Tibial nerve (tissue), 4 donors: ENCODE data around the gene CCDC88B. TPM values are rescaled to one million over a fixed set of nuclear protein-coding genes. Genes with fewer than 3 reads are reported as not detected.

Experiments used
- DNase-seq, 2 donors: peaks; one replicate each; pipeline ENCODE4 v3.0.0-alpha.2; 2019; ENCODE audit warnings: low spot score in 2 of 2
- H3K27ac ChIP-seq, 4 donors: fragments of 200-600 bp; sonication (generic) in 3 of 4; one replicate each; pipeline ENCODE4 v1.5.1; 2017 to 2019; ENCODE audit warnings: mild to moderate bottlenecking in 1 of 4
- H3K27me3 ChIP-seq, 2 donors: fragments of 200-600 bp; sonication (generic) in 1 of 2; one replicate each; pipeline versions ENCODE4 v1.5.1 to v1.6.0; 2017 to 2019
- H3K36me3 ChIP-seq, 3 donors: fragments of 200-600 bp; sonication (generic); one replicate each; pipeline ENCODE4 v1.5.1; 2018 to 2019
- H3K4me1 ChIP-seq, 4 donors: fragments of 200-600 bp; sonication (generic) in 3 of 4; one replicate each; pipeline ENCODE4 v1.5.1; 2017 to 2019
- H3K4me3 ChIP-seq, 4 donors: fragments of 200-600 bp; sonication (generic) in 3 of 4; one replicate each; pipeline ENCODE4 v1.5.1; 2017 to 2019; ENCODE audit warnings: mild to moderate bottlenecking in 1 of 4, moderate library complexity in 1 of 4
- H3K9me3 ChIP-seq, 4 donors: fragments of 200-600 bp; sonication (generic) in 3 of 4; one replicate each; pipeline ENCODE4 v1.5.1; 2017 to 2019
- EP300 ChIP-seq, 2 donors: sonication (generic); formaldehyde crosslinking; IDR thresholded peaks; one replicate each; pipeline ENCODE4 v1.6.1; 2017; ENCODE audit warnings: antibody characterized with exemption in 2 of 2, mild to moderate bottlenecking in 1 of 2
- POLR2A ChIP-seq, 2 donors: fragments of 450-650 bp; IDR thresholded peaks; one replicate each; pipeline ENCODE4 v1.6.1; 2017; ENCODE audit warnings: antibody characterized with exemption in 2 of 2, mild to moderate bottlenecking in 2 of 2, moderate library complexity in 2 of 2
- WGBS, 2 donors: methylation state at CpG; one replicate each; pipeline ENCODE4 v1.1.5; 2018; 5-methylcytosine and 5-hydroxymethylcytosine counted together
- total RNA-seq, 4 donors: library from RNA; depleted of rRNA; stranded (reverse); fragments of >200 nt; gene quantifications; one replicate each; pipeline ENCODE4 v1.1.0, GENCODE V29; 2016
- TF ChIP-seq, protein P1 (sequence below), 5 experiments: fragments of 200-600 bp in 3 of 5; fragments of 450-650 bp in 2 of 5; sonication (generic) in 3 of 5; IDR thresholded peaks; one replicate each; pipeline ENCODE4 v1.5.1; 2016 to 2019; ENCODE audit warnings: antibody characterized with exemption in 5 of 5, mild to moderate bottlenecking in 3 of 5, moderate library complexity in 2 of 5

CCDC88B gene
- total RNA-seq, 4 donors from 2014 or later = 6.9 to 48.0 (median 14.4) TPM

DNA sequence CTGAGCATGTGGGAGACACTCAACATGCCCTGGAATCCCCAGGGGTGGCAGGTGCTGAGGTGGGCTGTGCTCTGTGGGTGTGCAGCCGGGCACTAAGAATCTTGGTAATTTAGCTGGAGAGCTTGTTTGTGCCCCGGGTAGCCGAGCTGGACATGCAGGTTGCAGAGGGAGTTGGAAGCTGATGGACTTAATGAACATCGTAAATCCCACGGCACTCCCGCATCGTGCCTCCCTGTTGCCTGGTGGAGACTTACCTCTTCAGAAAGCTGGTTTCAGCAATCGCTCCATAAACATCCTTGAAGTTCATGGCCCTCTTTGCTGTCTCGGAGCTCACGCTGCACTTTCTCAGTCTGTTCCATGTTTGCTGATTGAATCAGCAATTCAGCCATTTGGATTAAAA, 48.9 kb downstream of the CCDC88B start:
- H3K9me3 ChIP-seq = no peaks in the 10 kb centered on the region
- H3K27ac ChIP-seq = no peak overlapping the region
- no peak for DNase-seq
- H3K4me1 ChIP-seq = no peaks in the 10 kb centered on the region
- no peak overlapping the region for H3K4me3 ChIP-seq
- H3K27me3 ChIP-seq = no peaks in the 10 kb centered on the region
- no peak for TF ChIP-seq POLR2A (IDR thresholded peaks at IDR 0.05)
- WGBS, 2 donors = 62 to 64% methylated on average over 10 of the region's 10 CpGs
- H3K36me3 ChIP-seq = no peaks in the 10 kb centered on the region

- no peaks in the 10 kb centered on the region for H3K36me3 ChIP-seq
- DNase-seq = no peak
- TF ChIP-seq, protein P1, sequence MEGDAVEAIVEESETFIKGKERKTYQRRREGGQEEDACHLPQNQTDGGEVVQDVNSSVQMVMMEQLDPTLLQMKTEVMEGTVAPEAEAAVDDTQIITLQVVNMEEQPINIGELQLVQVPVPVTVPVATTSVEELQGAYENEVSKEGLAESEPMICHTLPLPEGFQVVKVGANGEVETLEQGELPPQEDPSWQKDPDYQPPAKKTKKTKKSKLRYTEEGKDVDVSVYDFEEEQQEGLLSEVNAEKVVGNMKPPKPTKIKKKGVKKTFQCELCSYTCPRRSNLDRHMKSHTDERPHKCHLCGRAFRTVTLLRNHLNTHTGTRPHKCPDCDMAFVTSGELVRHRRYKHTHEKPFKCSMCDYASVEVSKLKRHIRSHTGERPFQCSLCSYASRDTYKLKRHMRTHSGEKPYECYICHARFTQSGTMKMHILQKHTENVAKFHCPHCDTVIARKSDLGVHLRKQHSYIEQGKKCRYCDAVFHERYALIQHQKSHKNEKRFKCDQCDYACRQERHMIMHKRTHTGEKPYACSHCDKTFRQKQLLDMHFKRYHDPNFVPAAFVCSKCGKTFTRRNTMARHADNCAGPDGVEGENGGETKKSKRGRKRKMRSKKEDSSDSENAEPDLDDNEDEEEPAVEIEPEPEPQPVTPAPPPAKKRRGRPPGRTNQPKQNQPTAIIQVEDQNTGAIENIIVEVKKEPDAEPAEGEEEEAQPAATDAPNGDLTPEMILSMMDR (IDR thresholded peaks at IDR 0.05) = no peak
- TF ChIP-seq EP300 (IDR thresholded peaks at IDR 0.05) = no peak
- TF ChIP-seq POLR2A (IDR thresholded peaks at IDR 0.05) = no peak
- H3K9me3 ChIP-seq = no peaks in the 10 kb centered on the region
- H3K4me1 ChIP-seq = no peaks in the 10 kb centered on the region
- no peak overlapping the region for H3K4me3 ChIP-seq
- 90 to 96% methylated on average over 2 of the region's 2 CpGs for WGBS, 2 donors
- H3K27ac ChIP-seq = no peak overlapping the region
- H3K27me3 ChIP-seq = no peaks in the 10 kb centered on the region
Measured at GRCh38 chr11:64389851-64390250, 49.8 kb downstream of the CCDC88B start.

DNA sequence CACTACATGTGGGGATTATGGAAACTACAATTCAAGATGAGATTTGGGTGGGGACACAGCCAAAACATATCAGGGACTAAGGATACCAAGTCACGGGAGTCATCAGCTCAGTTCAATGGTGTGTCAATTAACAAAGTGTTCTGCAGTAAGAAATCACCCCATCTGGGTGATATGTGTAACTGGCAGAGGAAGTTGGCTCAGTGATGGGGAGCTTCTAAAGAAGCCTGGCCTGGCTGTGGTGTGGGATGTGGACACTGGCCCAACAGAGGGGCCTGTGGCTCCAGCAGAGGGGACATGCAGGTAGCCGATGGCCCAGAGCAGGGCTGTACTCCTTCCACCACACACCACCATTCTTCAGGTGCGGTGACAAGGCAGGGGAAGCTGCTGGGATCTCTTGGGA, 50.6 kb downstream of the CCDC88B start:
- H3K36me3 ChIP-seq = no peaks in the 10 kb centered on the region
- no peaks in the 10 kb centered on the region for H3K4me1 ChIP-seq
- WGBS, 2 donors = 86 to 91% methylated on average over 2 to 3 of the region's 3 CpGs
- no peak overlapping the region for H3K4me3 ChIP-seq
- H3K27me3 ChIP-seq = no peaks in the 10 kb centered on the region
- H3K9me3 ChIP-seq = no peaks in the 10 kb centered on the region
- no peak for DNase-seq
- no peak for TF ChIP-seq POLR2A (IDR thresholded peaks at IDR 0.05)
- no peak for TF ChIP-seq EP300 (IDR thresholded peaks at IDR 0.05)
- TF ChIP-seq, protein P1 (IDR thresholded peaks at IDR 0.05) = no peak
- no peak overlapping the region for H3K27ac ChIP-seq

DNA sequence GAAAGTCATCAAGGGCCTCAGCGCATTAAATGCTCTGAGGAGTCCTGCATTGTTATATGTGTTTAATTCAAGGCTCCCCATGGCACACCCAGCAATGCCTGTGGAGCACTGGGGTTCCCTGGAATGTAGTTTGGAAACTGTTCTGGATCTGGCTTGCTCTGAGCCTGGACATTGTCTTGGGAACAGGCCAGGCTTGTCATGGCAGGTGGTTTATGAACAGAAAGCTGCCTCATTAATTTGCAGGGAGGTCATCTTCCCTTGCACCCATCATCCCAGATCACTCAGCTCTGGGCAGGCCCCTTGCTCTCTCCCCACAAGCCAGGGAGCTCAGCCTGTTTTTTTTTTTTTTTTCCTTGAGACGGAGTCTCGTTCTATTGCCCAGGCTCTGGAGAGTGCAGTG, 51.8 kb downstream of the CCDC88B start:
- WGBS, 2 donors = 79 to 93% methylated on average over 3 of the region's 3 CpGs

DNA sequence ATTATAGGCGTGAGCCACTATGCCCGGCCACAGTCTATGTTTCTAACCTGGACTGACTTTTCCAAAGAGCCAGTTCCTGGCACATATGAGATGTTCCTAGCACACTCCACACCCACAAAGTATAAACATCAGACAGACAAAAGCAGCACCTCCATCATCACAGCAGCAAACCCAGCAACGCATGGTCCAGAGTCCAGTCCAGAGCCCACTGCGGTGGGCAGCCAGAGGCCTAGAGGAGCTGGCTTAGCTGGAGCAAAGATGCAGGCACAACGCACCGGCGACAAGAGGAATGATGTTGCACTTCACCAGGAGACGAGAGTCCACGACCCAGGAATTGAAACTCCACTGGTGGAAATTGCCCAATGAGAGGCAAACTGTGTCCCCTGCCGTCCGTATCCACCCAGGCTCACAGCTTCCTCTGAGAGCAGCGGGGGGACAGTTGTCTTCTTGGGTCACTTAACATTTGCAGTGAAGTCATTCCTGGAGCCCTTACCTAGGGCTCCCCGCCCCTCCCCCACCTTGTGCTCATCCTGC, 55.6 kb downstream of the CCDC88B start:
- TF ChIP-seq, protein P1 (IDR thresholded peaks at IDR 0.05) = no peak
- H3K27ac ChIP-seq = no peak overlapping the region

More for the DNA sequence above, 51.8 kb downstream of the CCDC88B start:
- DNase-seq = no peak
- H3K4me1 ChIP-seq = peaks cover 0 to 7% (median 0%) of the 10 kb centered on the region in 4 donors
- H3K27ac ChIP-seq = no peak overlapping the region
- H3K36me3 ChIP-seq = no peaks in the 10 kb centered on the region
- H3K9me3 ChIP-seq = no peaks in the 10 kb centered on the region
- no peak for TF ChIP-seq POLR2A (IDR thresholded peaks at IDR 0.05)
- TF ChIP-seq EP300 (IDR thresholded peaks at IDR 0.05) = no peak
- TF ChIP-seq, protein P1 (IDR thresholded peaks at IDR 0.05) = no peak
- H3K4me3 ChIP-seq = no peak overlapping the region
- H3K27me3 ChIP-seq = no peaks in the 10 kb centered on the region

More for the DNA sequence above, 55.6 kb downstream of the CCDC88B start:
- WGBS, 2 donors = 58 to 66% methylated on average over 13 of the region's 13 CpGs
- peak in 1 of 2 donors; percentile 9 for DNase-seq
- H3K9me3 ChIP-seq = no peaks in the 10 kb centered on the region
- H3K4me1 ChIP-seq = peaks cover 0 to 7% (median 0%) of the 10 kb centered on the region in 4 donors
- H3K27me3 ChIP-seq = peaks cover 0 to 10% of the 10 kb centered on the region in 2 donors
- no peaks in the 10 kb centered on the region for H3K36me3 ChIP-seq
- H3K4me3 ChIP-seq = no peak overlapping the region
